GM18909 (cell line): ENCODE data around the gene TMEM242.

ENCODE experiments used
- ATAC-seq: cut with Tn5 transposase; IDR thresholded peaks from one replicate; pipeline ENCODE4 v1.9.1; 2021; ENCODE audit warnings: mild to moderate bottlenecking; ENCODE audit not compliant: unreplicated experiment, poor library complexity

Gene TMEM242

DNA sequence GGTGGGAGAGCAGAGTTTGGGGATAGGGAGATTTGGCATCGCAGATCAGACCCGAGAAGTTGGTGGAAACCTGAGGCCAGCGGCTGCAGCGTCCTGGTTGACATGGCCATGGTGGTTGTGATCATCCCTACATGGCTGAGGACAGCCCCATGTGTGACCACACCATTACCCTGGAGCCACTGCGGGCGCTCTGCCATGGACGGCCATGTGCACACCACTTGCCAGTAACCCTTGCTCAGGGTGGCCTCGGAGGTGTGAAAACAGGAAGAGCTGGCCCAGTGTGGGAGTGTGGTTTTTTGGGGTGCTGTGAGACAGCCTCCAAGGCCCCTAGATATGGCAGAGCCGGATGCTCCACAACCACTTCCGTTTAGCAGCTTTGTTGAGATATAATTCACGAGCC lies 64.4 kb downstream of the TMEM242 start:
- ATAC-seq = no peak

DNA sequence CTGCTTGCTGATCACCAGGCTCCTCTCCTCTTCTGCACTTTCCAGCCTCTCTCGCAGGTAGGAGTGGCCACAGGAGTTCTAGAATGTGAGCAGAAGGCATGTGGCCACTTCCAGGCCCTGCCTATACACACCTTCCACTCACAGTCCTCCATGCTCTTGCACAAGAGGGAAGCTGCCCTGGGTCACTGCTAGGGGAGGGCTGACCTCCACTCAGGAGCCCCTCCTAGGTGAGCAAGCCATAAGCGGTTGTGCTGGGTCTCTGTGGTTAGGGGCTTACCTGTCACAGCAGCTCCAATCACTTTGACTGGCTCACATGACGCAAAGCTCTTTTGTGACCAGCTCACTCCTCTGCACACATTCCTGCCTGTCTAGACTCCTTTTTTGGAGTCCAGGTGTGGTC lies 68.2 kb downstream of the TMEM242 start:
- ATAC-seq = no peak

DNA sequence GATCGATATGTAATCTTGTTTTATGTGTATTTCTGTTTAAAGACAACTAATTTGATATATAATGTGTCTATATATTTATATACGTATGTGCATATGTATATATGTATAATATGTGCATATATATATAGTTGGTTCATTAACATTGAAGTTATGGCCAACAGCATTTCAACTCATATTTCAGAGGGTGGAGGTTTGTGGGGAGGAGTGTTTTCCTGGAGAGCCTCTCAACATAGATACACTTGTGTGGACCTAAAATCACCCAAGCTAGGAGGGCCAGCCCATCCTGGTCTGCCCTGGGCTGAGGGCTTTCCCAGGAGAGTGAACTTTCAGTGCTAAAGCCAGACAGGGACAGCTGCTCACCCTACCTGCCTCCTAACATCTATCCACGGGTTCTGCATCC lies 68.8 kb downstream of the TMEM242 start:
- no peak for ATAC-seq

DNA sequence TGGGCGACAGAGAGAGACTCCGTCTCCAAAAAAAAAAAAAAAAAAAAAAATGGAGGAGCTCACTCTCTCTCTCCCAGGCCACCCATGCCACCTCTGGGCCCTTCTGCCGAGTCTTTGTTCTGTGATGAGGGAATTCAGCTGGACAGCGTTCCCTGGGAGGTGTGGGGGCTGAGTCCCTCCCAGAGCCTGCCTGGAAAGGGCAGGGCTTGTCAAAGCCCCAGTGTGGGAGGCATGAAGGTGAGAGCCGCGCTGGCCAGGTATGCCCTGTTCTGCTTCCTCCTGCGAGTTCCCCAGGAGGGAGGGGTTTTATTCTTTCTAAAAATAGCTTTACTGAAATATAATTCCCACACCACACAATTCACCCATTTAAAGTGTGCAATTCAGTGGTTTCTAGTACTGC lies 69.6 kb downstream of the TMEM242 start:
- ATAC-seq = no peak

DNA sequence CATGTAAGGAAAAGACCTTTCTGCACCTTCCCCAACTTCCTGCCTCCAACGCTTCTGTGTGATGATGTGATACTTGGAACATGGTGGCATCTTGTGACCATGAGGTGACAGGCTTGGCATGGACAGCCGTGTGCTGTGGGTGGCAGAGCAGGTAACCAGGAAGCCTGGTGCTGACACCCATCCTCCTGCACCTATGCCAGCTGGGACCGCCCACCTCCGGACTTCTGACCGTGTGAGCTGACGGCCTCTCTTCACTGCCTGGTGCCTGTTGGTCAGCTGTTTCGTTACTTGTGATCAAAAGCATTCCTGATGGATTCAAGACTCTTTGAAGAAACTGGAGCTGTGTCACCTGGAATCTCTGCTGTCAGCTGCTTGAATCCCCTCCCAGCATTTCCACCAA lies 70.3 kb downstream of the TMEM242 start:
- ATAC-seq = no peak

DNA sequence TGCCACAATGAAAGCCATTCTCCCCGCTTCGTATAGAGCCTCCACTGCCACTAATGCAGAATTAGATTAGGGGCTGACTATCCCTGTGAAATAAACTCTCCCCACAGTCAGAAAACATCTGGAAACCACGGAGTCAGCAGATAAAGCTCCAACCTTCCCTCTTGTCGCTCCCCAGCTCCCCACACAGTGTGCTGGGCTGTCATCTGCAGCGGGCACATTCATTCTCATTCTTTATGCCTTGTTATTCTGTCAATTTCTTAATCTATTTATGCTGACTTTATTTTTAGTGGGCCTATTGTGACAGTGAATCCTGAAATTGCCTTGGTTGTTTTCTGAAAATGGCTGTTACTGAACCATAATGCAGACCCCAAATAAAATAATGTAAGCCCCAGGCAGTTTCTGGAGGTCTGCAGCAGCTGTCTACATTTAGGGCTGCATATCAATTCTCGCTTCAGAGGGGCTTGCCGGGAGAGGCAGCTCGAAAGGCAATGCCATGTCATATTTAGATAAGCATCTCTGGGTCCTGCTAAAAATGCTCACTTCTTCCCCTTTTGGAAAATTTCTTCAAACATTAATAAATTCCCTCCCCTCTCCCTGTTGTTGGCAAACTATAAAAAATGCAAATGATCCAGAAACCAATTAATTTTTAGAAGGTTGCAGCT lies 71.6 kb downstream of the TMEM242 start:
- no peak for ATAC-seq

DNA sequence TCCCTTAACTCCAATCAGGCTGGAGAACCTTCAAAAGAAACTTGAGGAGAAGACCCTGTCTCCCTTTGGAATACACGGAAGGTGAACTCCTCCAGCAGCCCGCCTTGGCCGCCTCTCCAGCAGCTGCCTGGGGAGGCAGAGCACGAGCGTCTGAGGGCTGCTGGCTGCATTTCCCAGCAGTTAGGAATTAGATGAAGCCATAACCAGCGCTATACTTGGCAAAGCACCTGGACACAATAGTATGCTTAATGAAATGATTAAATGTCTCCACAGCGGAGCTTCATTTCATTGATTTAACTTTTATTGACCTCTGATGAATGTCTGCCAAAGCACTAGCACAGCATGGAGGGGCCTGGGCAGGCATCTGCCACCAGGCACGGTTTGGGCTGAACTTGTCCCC lies 73.5 kb downstream of the TMEM242 start:
- no peak for ATAC-seq

DNA sequence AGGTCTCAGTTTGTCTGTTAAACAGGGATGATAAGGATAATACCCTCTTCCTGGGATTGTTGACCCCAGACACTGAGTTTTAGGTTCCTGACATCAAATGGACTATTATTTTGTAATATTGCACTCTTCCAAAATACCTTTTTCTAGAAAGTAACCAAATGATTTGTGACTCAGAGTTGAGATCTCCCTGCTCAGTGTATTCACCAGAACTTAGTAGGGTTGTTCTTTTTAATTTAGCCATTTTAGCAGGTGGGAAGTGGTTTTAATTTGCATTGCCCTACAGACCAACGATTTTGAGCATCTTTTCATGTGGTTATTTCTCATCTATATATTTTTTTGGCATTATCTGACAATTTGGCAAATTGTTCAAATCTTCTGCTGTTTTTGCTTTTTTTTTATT lies 75.1 kb downstream of the TMEM242 start:
- ATAC-seq = no peak

DNA sequence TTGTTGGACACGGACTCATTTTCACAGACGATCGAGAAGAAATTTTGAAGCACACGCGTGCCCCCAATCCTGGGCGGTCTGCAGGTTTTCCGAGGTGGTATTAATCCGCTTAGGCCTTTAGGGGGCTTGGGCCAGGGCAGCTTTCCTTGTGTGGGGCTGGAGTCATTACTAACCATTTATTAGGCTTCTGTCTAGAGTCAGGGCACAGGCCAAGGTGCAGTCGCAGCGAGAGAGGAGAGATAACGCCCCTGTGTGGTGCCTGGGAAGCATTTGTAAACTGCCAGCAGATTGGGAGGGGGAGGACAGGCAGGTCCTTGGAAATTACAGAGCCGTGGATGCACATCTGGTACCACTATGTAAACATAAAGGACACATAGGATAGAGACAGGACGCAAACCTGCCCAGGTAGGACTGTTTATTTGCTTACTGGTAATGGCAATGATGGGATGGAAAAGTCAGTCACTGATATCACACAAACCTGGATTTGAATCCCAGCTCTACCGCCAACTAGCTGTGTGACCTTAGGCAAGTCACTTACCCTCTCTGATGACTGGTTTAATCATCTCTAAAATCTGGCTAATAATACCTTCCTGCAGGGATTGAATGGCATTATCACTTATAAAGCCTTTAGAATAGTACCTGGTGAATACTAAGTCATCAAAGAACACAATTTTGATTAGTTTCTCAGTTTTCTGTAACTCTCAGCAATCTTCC lies 76.4 kb downstream of the TMEM242 start:
- ATAC-seq = no peak

DNA sequence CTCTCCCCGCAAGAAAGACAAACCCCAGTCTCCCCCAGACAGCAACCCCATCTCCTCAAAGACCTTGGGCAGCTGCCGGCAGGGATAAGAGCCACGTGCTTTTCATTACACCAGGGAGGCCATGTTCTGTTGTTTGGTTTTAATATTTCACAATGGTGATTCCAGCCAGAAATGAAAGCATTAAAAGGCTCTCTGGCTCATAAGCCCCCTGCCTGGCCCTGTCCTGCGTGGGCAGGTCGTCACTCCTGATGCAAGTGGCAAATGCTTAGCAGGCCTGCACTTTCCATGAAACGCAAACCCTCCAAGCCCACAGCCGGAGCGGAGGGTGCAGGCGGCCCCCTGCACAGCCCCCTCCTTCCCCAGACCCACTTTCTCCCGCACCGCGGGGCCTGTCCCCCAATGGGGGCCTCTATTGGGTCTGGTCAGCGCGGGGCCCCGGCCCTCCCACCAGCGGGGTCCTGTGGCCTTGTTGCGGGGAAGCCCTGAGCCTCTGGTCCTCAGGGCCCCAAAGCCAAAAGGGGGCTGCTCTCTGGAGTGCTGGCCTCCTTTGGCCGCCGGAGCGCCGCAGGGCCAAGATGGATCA lies 77.2 kb downstream of the TMEM242 start:
- no peak for ATAC-seq

DNA sequence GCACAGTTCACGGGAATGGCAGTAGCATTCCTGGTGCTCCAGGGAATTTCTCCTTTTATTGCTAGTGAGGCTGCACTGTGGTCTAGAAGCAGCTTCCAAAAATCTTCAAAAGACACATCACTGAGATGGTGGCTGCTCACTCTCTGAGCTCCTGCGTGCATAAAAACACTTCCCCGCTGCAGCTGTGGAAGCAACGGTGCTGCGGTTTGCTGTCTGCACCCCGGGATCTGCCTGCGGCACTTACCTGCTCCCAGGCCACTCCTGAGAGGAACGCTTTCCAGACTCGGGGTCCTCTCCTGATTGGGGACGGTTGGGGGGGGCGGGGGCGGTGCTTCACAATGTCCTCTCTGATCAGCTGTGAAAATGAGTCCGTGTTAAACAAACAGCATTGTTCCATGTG lies 77.9 kb downstream of the TMEM242 start:
- ATAC-seq = no peak

DNA sequence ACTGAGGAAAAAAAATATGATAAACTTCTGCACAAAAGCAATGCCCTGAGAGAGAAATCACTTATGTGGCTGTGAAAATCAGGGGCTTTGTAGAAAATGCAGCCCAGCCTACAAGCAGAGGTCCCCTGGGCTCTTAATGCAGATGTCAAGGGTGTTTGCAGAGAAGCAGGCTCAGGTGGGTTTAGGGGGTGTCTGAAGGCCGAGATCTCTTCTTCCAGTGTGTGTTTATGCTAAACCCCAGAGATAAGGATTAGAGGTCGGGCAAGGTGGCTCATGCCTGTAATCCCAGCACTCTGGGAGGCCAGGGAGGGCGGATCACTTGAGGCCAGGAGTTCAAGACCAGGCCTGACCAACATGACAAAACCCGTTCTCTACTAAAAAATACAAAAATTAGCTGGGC lies 78.5 kb downstream of the TMEM242 start:
- no peak for ATAC-seq

DNA sequence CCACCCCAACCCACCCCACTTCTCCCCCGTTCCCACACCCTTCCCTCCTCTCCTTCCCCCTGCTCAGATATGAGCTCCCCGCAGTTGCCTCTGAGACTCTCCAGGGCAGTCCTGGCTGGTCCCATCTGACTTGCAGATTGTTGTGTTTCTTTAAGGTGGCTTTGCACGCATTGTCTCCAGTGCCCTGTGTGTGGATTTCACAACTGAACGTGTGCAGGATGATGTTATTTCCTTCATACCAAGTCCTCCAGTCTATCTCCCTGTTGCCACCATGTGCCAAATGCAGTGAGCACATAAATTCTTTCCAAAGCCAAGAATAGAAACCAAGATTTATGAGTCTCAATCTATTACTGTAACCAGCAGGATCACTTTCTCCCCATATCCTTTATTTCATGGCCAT lies 79.1 kb downstream of the TMEM242 start:
- ATAC-seq = no peak

DNA sequence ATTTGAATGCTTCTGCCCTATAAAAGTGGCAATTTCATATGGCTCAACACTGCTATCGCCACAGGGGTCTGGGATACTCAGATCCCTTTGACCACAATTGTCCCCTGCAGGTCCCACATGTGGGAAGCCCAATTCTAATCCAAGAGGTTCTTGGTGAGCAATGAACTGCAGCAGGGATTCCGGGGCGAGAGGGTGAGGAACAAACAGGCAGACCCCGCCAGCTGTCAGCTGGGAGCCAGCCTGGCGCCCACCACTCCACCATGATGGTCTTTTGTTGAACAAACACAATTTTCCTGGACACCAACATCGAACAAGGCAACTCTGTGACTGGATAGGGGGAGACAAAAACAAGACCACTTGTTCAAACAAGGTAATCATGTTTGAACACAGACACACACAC lies 80.5 kb downstream of the TMEM242 start:
- ATAC-seq = no peak

DNA sequence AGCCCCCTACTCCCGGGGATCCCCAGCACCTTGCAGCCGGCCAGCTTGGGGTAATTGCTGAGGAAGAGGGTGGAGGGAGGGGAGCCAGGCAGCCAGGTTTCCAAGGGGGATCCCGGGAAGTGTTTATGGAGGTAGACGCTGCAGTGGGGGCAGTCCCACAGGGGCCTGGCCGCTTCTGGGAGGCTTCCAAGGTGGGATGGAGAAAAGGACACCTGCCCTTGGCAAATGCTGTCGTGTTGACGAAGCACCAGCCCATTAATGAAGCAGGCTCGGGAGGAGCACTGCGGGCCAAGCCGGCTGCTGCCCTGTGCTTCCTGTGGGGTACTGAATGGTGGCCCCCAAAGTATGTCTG lies 82.4 kb downstream of the TMEM242 start:
- no peak for ATAC-seq

DNA sequence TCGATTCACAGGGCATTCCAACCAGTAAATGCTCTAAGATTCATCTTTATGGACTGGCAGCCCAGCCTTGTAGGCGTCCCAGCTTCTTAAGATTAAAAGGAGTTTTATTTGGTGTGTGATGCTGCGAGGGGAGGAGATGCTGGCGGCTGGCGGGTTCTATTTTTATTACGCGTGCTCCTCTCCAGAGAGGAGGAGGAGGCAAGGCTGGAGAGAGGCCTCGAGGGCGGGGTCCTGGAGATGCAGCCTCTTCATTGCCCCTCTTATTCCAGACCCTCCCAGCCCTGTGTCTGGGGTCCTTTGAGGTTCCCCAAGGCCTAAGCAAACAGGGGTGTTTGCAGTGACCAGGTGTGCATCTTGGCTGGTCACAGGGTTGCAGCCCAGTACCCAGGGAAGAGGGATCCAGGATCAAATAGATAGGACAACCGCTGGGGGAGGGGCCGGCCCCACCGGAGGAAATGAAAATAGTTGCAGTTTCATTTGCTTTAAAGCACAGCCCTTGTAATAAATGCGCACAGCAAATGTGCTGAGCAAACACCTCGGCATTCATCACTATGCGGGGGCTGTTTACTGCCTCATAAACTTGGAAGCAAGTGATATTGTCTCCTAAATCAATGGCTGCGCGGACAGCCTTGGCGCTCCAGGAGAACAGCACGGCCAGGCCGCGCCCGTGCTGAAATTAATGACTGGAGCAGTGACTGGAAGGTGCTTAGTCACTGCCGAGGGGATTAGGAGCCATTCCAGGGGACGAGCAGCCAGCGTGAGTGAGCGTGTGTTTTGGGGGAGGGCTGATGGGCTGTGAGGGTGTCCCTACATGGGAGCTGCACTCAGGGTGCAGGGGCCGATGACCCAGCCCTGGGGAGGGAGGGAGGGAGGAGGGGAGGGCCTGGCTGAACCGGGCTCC lies 83.0 kb downstream of the TMEM242 start:
- ATAC-seq = no peak

DNA sequence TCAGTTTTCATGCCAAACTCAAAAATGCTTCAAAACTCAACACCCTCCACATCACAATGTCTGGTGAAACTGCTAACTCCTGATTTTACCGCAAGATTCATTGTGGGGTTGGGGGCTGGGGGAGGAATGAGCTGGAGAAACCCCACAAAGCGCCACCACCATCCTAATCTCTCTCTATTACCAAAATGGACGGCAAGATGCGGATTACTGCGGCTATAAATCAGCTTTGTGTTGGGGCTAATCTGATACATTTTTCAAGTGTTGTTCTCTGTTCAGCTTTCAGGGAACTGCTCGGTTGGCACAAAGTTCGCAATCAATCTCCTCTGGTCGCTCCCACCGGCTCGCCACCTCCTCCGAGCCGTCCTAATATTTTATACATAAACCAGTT lies 83.7 kb downstream of the TMEM242 start:
- ATAC-seq = no peak
